NOMO-1 treated with dmso at 0.1 percent for 144 hours (cell line): ENCODE results near the gene PLEKHA7.
"Not testable (repeated sequence)": the region's sequence is repeated elsewhere in the genome, so short reads cannot be mapped to it uniquely, and the experiment has no call there.

Experiments
- DNase-seq: peaks from one replicate; lab custom pipeline; 2025; ENCODE audit not compliant: unreplicated experiment; lab: John Stamatoyannopoulos, UW

Gene PLEKHA7

GRCh38 chr11:17008099-17008498 lies 6.1 kb downstream of the PLEKHA7 start:
- no peak for DNase-seq

- DNase-seq = no peak
Observed at GRCh38 chr11:17005646-17006045, 8.6 kb downstream of the PLEKHA7 start.

GRCh38 chr11:17004486-17005148 lies 9.6 kb downstream of the PLEKHA7 start:
- DNase-seq = no peak

DNA sequence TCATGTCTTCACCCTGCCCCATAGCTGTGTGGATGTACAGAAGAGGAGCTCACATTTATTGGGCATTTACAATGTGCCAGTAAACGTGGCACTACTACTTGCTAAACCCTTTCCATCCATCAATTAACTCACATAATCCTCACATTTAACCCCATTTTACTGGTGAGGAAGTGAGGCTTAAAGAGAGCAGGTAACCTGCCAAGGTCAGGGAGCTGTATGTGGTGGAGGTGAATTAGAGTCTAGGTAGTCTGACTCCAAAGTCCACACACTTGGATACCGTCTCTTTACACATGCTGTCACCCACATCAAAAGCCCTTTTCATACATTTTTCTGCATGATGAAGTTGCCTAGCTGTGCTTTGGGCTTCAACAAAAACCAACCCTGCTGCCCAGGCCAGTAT lies 10.8 kb downstream of the PLEKHA7 start:
- no peak for DNase-seq

DNA sequence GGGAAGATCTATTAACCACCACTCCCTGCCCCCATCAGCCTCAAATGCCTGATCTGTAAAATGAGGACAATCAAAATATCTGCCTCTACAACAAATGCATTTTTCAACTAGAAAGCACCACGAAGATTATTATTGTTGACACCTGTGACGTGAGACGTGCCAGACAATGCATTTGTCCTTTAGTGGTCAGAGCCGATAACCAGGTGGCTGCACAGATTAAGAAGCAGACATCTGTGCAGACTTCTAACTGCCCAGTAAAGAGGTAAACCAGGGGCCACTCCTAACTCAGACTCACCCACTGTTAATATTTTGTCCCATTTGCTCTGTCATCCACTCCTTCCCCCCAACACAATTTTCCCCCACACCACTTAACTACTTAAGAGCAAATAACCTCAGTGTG lies 11.7 kb downstream of the PLEKHA7 start:
- no peak for DNase-seq

GRCh38 chr11:17001806-17002205 lies 12.4 kb downstream of the PLEKHA7 start:
- no peak for DNase-seq

DNA sequence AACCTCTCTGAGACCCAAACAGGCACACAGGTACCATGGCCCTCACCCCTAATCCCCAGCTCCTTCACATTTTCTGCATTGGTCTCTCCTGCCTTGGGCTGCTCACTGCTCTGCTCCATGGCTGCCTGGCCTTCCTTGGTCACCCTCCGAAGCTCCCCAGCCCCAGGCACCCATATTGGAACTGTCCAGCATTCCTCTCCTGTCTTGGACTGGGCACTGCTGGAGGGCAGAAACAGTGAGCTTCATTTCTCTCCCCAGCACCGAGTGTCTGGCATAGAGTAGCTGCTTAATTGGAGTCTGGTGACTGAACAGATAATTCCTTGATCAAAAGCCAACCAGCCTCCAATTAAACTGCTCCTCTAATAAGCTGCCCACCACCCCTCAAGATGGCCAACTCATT lies 13.2 kb downstream of the PLEKHA7 start:
- no peak for DNase-seq

GRCh38 chr11:17000253-17000652 lies 14.0 kb downstream of the PLEKHA7 start:
- DNase-seq = not testable (repeated sequence)

GRCh38 chr11:16999116-16999515 lies 15.1 kb downstream of the PLEKHA7 start:
- DNase-seq = no peak

DNA sequence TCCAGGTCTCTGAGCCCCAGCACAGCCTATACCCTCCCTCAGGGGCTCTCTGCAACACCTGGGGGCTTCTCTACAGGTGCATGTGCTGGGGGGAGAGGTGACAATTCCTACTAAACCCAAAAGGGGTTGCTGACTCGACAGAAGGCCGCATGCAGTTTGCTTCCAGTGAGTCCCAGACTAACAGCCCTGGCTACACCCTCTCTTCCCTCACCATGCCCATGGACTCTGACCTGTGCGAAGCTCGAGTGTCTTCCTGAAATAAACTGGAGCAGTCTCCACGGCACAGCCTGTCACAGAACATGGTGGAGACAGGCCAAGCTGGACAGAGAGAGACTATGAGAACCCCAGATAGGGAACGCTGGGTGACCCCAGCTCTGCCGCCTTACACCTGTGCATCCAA lies 16.6 kb downstream of the PLEKHA7 start:
- DNase-seq = no peak

DNA sequence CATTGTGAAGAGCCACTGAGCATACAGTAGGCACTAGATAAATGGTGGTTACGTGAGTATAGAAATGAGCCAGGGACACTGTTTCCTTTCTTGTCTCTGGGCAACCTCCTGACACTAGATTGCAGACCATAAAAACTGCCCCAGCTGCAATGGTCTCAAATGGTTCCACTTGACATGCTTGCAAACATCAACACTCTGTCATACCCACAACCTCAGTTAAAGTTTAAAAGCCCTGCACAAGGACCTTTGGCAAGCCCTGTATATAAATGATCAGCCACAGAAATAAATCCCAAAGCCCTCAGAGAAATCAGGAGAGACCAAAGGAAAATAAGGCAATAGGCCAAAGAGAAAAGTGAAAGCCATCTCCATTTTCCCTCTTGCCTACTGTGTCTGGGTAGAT lies 20.7 kb downstream of the PLEKHA7 start:
- DNase-seq = no peak

GRCh38 chr11:16992846-16993245 lies 21.4 kb downstream of the PLEKHA7 start:
- no peak for DNase-seq

DNA sequence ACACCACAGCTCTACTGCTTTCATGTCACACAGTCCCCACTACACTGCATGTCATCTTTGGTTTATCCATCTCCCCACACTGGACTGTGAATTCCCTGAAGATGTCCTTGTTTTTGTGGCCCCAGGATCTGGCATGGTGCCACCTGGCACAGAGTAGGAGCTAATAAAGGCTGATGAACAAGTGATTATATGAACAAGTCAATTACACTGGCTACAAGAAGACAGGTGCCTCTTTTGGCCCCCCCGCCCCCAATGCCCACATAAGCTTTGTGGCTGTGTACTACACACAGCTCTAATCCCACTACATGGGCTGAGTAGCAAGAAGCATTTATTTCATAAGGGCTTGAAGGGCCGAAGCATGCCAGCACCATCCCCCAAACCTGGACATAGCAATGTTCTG lies 24.7 kb downstream of the PLEKHA7 start:
- no peak for DNase-seq

- DNase-seq = no peak
Observed at GRCh38 chr11:16987205-16987568, 27.0 kb downstream of the PLEKHA7 start.

- peak; percentile 10 for DNase-seq
Observed at GRCh38 chr11:16986434-16987204, 27.6 kb downstream of the PLEKHA7 start.

- DNase-seq = no peak
Observed at GRCh38 chr11:16985297-16985696, 28.9 kb downstream of the PLEKHA7 start.

DNA sequence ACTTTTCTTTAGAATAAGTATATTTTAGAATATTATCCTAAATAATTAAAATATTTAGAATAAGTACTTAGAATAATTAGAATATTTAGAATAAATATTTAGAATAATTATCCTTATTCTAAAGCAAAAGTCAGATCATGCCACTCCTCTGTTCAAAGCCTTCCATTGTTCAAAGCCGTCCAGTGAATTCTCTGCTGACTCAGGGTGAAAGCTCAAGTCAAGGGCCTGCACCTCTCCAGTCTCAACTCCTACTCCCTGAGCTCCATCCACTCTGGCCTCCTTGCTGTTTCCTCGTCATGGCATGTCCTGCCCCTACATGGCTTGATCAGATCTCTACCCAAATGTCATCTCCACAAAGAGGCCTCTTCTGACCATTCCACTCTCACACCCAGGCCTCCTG lies 30.0 kb downstream of the PLEKHA7 start:
- no peak for DNase-seq

DNA sequence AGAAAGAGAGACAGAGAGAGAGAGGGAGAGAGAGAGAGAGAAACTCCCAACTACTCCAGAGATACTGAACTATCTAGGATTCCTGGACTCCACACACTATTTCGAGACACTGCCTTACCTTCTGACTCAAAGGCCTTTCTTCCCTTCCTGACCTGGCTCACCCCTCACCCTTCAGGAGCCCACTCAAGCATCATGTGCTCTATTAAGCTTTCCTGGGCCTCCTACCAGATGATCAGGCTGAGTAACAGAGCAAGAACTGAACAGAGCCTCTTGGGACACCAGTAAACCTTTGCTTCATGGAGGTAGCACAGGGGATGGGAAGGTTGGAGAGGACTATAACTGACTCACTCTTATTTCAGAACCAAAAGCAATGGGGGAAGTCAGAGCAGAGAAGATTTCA lies 31.4 kb downstream of the PLEKHA7 start:
- DNase-seq = no peak

GRCh38 chr11:16982256-16982671 lies 31.9 kb downstream of the PLEKHA7 start:
- DNase-seq = no peak

DNA sequence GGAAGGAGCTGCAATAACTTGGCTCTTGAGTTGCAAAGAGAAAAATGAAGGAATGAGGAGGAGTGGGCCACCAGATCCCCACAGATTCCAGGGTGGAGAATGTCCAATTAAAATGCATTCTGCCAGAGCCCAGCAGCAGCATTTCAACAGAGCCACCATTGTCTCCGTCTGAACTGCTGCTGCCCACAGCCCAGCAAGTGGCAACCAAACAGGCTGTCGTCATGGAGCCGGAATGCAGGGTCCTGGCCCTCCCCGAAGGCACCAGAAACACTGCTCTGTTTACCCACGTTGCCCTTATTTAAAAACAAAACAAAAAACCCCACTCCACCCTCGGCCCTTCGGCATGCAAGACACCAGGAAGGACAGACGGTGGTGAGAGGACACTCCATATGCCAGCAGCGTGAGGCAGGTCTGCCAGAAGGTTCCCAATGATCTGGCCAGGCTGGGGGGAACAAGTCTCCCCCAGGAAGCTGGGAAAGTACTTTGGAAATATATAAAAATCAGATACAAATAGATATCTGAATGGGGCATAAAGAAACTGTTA lies 32.5 kb downstream of the PLEKHA7 start:
- no peak for DNase-seq

- no peak for DNase-seq
Observed at GRCh38 chr11:16979703-16980622, 34.3 kb downstream of the PLEKHA7 start.

DNA sequence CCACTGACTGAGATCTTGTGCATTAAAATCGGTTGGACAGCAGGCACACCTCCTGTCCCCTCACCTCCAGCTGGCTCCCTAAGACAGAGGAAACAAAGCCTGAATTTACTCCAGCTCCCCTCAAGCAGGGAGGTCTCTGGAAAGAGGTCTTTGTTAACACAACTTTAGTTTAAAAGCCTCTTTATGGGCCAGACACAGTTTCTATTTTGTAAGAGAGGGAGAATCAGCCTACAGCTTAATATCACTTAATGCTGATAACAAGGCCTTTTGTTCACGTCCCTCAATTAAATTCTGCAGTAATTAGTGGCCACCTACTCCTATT lies 36.3 kb downstream of the PLEKHA7 start:
- DNase-seq = no peak
